Measurements from ENCODE around the gene KATNB1. TPM values are rescaled to one million over a fixed set of nuclear protein-coding genes. Genes with fewer than 3 reads are reported as not detected.

Gene KATNB1
- polyA plus RNA-seq, 2 of the 4 experiments (the other 2 are of a cell fraction), result 21.0 to 21.1 TPM

DNA sequence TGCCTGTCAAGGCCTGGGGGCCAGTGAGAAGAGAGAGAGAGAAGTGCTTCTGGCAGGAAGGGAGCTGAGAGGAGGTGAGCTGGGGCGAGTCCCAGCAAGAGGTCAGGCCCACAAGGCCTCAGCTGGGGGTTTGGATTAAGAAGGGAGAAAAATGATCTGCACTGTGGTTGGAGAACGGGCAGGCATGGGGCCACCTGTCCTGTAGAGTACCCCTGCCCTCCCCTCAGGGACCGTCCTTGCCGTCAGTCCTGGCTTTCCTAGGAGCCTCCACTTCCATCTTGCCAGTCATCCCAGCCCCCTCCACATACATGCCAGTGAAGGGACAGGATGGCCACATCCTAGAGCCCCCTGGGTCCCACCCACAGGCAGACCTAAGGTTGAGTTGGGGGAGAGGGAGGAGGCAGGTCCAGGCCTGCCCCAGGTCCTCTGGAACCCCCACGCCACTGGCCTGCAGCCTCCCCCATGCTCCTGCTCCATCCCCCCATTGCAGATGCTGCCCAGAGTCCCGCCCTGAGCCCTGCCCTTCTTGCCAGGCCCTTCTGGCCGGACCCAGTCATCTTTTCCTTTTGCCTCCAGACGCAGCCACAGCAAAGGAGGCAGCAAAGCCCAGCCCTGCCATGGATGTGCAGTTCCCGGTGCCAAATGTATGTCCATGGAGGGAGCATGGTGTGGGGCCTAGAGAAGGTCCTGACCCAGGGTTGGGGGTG lies 18.9 kb downstream of the KATNB1 start:
- Histone ChIP-seq H3K4me3 (no peak overlapping the region), H3K27ac (peak overlapping the region; percentile 27 to 76; a peak in 2 of 6 replicates), H3K9me3 (no peaks in the 10 kb centered on the region), H3K4me2 (no peak overlapping the region), H3K4me1 (peaks cover 49% of the 10 kb centered on the region)
- DNase-seq (ENCODE audit: low read depth in 1 of 2, low spot score in 1 of 2) (no peak), ATAC-seq (no peak), FAIRE-seq (no peak)
- WGBS (ENCODE audit: missing lambda C conversion rate), result 88% methylated on average over 6 of the region's 9 CpGs
- CTCF ChIA-PET, result interaction anchor here (0.8 to 7.9 kb wide), 7 partner anchors 14 to 245 kb away, joined by 3 to 46 read pairs (median 24); partner anchors contain the start of genes USB1 and ZNF319
- TF ChIP-seq CEBPB (IDR thresholded peaks at IDR 0.05) (no peak), RCOR1 (IDR thresholded peaks at IDR 0.05; ENCODE audit: low read depth, low read length) (no peak), FOXS1 (CRISPR knock-in tag; IDR thresholded peaks at IDR 0.05) (no peak), SMC3 (IDR thresholded peaks at IDR 0.05) (no peak)
- TF ChIP-seq, protein P1, sequence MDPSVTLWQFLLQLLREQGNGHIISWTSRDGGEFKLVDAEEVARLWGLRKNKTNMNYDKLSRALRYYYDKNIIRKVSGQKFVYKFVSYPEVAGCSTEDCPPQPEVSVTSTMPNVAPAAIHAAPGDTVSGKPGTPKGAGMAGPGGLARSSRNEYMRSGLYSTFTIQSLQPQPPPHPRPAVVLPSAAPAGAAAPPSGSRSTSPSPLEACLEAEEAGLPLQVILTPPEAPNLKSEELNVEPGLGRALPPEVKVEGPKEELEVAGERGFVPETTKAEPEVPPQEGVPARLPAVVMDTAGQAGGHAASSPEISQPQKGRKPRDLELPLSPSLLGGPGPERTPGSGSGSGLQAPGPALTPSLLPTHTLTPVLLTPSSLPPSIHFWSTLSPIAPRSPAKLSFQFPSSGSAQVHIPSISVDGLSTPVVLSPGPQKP (IDR thresholded peaks at IDR 0.05; ENCODE audit: low read depth, low read length), result no peak
- POLR2A ChIA-PET, result interaction anchor here (0.6 to 1.2 kb wide), 2 partner anchors 19 to 54 kb away, joined by 3 to 8 read pairs; partner anchors contain the start of gene KATNB1

DNA sequence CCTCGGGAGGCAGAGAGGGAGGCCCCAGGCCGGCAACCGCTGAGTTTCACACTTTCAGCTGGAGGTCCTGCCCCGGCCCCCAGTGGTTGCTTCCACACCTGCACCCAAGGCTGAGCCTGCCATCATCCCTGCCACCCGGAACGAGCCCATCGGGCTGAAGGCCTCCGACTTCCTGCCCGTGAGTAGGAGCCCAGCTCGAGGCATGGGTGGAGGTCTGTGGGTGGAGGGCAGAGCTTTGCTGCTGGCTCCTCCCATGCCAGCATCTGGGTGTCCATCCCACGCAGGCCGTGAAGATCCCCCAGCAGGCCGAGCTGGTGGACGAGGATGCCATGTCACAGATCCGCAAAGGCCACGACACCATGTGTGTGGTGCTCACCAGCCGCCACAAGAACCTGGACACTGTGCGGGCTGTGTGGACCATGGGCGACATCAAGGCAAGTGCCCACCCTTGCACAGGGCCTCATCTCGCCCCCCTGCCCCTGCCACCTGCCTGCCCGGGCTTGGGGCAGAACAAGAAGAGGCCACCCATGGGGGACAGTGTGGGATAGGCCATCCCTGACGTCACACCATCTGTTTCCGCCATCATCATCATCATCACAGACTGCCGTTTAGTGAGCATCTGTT lies 19.6 kb downstream of the KATNB1 start:
- FAIRE-seq, result no peak
- 88% methylated on average over 22 of the region's 24 CpGs for WGBS (ENCODE audit: missing lambda C conversion rate)
- POLR2A ChIA-PET, result interaction anchor here (1.2 to 1.4 kb wide), 2 partner anchors 9 to 20 kb away, joined by 3 to 4 read pairs; partner anchors contain the start of gene KATNB1
- no peak for DNase-seq (ENCODE audit: low read depth in 1 of 2, low spot score in 1 of 2)
- Histone ChIP-seq H3K4me1 (peaks cover 56% of the 10 kb centered on the region), H3K27ac (peak overlapping the region in 1 of 2 experiments; percentile 76; a peak in 2 of 6 replicates), H3K9me3 (no peaks in the 10 kb centered on the region), H3K4me3 (no peak overlapping the region), H3K4me2 (no peak overlapping the region)
- no peak for TF ChIP-seq PHF8 (IDR thresholded peaks at IDR 0.05; ENCODE audit: borderline replicate concordance, low read depth)
- no peak for TF ChIP-seq SMC3 (IDR thresholded peaks at IDR 0.05)
- TF ChIP-seq EHF (CRISPR knock-in tag; IDR thresholded peaks at IDR 0.05), result no peak
- no peak for TF ChIP-seq MAZ (IDR thresholded peaks at IDR 0.05; ENCODE audit: borderline replicate concordance, low read depth, low read length)
- TF ChIP-seq TP53 (CRISPR knock-in tag; IDR thresholded peaks at IDR 0.05), result no peak
- TF ChIP-seq ZFP36 (IDR thresholded peaks at IDR 0.05; ENCODE audit: borderline replicate concordance, partially characterized antibody), result no peak
- TF ChIP-seq FOSB (CRISPR knock-in tag; IDR thresholded peaks at IDR 0.05), result no peak
- no peak for TF ChIP-seq TFCP2L1 (CRISPR knock-in tag; IDR thresholded peaks at IDR 0.05)
- CTCF ChIA-PET, result interaction anchor here (1.0 to 7.9 kb wide), 12 partner anchors 11 to 244 kb away, joined by 3 to 46 read pairs (median 21); partner anchors contain the start of genes USB1 and ZNF319
- no peak; a peak in 1 of 6 replicates for ATAC-seq

DNA sequence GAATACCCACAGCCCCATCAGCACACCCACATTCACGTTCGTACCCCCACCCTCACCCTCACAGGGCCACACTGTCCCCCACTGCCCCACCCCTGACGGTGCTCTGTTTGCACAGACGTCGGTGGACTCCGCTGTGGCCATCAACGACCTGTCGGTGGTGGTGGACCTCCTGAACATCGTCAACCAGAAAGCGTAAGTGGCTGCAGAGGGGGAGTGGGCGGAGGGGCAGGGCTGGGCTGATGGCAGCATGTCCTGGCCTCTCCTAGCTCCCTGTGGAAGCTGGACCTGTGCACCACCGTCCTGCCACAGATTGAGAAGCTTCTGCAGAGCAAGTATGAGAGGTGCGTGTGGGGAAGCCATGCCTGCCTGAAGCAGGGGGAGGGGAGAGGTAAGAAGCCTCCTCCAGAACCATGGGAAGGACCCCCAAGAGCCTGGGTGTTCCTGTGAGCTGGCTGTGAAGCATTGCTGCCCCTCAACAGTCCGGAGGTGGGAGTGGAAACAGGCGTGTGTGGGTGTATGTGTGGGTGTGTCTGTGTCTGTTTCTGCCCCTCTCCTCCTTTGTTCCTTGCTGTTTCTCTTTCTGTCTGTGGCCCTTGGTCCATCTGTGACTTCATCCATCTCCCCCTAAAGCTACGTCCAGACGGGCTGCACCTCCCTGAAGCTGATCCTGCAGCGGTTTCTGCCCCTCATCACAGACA lies 20.3 kb downstream of the KATNB1 start:
- 80% methylated on average over 13 of the region's 18 CpGs for WGBS (ENCODE audit: missing lambda C conversion rate)
- DNase-seq (ENCODE audit: low read depth in 1 of 2, low spot score in 1 of 2) (no peak), ATAC-seq (no peak), FAIRE-seq (no peak)
- H3K4me2 ChIP-seq, result no peak overlapping the region
- peaks cover 63% of the 10 kb centered on the region for H3K4me1 ChIP-seq
- H3K4me3 ChIP-seq, result no peak overlapping the region
- POLR2A ChIA-PET, result interaction anchor here (1.2 to 1.4 kb wide), 2 partner anchors 8 to 21 kb away, joined by 3 to 4 read pairs; partner anchors contain the start of gene KATNB1
- no peaks in the 10 kb centered on the region for H3K9me3 ChIP-seq
- H3K27ac ChIP-seq, result peak overlapping the region in 1 of 2 experiments; percentile 76; a peak in 3 of 6 replicates
- CTCF ChIA-PET, result interaction anchor here (1.0 to 7.9 kb wide), 28 partner anchors 7 to 248 kb away, joined by 3 to 96 read pairs (median 11); partner anchors contain the start of genes KATNB1, KIFC3, USB1 and ZNF319
- TF ChIP-seq POLR2AphosphoS2 (conservative IDR thresholded peaks at IDR 0.05; ENCODE audit: low read length) (peak; percentile 15; the same call in 1 of the 2 replicates), CBX8 (IDR thresholded peaks at IDR 0.05) (no peak)

Measured in A549 (cell line).